Cerebellar cortex (tissue), 1 donor: Measurements from ENCODE around the gene AHCYL2.
A peak's percentile ranks its signal among the peaks of the same experiment; 100 is the strongest.
"Not testable (repeated sequence)": the region's sequence is repeated elsewhere in the genome, so short reads cannot be mapped to it uniquely, and the experiment has no call there.

Experiments used
- DNase-seq: peaks from one replicate; pipeline ENCODE4 v3.0.0-alpha.2; 2015; ENCODE audit warnings: low spot score

AHCYL2 gene

GRCh38 chr7:129426482-129426881 lies 201.7 kb downstream of the AHCYL2 start:
- DNase-seq, result no peak

GRCh38 chr7:129427526-129428045 lies 202.8 kb downstream of the AHCYL2 start:
- DNase-seq, result no peak

DNA sequence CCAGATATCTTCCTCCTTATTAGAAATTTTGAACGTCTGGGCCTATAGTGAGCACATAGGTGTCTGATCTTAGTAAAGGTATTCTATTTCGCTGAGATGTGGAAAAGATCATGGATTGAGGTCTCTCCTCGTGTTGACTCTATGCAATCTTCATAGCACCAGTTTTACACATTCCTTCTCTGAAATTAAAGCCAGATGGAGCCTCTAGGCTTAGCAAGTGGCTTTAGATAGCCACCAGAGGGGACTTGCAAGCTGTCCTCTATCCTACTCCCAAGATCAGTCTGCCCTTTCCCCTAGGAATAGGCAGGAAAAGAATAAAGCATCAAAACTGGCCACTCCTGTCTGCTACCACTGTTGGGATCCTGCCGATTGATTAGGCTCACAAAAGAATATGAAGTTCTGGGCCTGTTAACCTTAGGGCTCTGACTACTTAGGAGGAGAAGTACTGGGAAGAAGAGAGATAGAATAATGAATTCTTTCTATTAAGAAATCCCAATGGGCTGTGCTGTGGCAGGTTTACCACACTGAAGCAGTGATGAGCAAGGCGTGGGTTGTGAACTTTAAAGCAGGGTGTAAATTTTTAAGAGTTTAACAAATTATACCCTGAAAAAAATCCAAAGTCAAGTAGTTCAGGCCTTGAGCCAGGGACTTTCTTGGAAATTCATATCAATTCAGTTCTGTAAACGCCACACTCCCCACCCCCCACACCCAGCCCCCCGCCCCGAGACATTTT lies 207.2 kb downstream of the AHCYL2 start:
- DNase-seq, result no peak

GRCh38 chr7:129433847-129434674 lies 209.2 kb downstream of the AHCYL2 start, which contains the start of gene STRIP2:
Gene STRIP2, plus strand, starts transcription at chr7:129434432. Its CDS starts 41 bp downstream, at chr7:129434473.
- peak; percentile 93 for DNase-seq

GRCh38 chr7:129434675-129435318 lies 210.0 kb downstream of the AHCYL2 start:
- peak; percentile 37 for DNase-seq

DNA sequence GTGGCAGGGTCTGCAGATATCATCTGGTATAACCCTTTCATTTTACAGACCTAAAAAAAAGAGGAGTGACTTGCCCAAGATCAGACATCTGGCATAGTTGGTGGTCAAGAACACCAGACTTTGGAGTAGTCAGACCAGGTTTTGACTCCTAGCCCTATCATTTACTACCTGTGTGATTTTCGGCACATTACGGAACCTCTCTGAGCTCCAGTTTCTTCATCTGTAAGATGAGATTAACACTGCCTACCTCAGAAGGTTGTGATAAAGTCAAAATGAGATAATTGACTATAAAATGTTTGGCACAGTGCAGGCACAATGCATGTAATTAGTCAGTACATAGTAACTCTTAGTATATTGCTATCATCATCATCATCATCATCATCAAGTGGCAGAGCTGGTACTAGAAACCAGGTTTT lies 210.6 kb downstream of the AHCYL2 start:
- DNase-seq, result peak; percentile 7

DNA sequence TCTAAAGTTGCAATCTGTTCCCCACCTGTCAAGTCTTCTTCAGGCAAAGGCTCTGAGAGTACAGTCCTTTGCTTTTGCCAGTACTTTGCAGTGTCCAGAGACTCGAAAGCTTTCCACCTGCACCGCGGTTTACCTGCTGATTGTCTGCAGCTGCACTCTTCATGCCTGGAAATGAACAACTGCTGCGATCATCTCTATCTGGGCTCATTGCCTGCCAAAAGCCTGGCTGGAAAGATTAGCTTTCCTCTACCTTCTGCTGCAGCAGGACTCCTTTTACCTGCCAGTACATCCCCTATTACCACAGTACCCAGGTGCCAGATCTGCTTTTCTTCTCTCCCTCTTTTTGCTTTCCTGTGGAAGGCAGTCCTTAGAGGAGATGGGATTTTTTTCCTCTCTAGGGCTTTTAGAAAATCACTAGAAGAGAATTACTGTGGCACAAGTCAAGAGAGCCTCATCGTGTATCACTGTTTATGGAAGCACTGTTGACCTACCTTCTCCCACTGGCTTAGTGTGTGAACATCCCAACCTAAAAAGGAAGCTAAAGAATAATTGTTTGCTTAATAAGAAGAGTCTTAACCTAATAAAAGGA lies 211.6 kb downstream of the AHCYL2 start:
- peak; percentile 88 for DNase-seq

DNA sequence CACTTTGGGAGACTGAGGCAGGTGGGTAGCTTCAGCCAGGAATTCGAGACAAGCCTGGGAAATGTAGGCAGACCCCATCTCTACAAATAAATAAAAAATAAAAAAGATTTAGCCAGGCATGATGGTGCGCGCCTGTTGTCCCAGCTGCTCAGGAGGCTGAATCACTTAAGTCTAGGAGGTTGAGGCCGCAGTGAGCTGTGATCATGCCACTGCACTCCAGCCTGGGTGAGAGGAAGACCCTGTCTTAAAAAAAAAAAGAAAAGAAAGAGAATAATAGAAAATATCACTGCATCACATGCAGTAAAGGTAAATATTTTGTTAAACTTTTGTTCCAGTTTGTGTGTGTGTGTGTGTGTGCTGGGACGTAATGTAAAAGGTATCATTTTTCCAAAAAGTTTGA lies 212.4 kb downstream of the AHCYL2 start:
- no peak for DNase-seq

DNA sequence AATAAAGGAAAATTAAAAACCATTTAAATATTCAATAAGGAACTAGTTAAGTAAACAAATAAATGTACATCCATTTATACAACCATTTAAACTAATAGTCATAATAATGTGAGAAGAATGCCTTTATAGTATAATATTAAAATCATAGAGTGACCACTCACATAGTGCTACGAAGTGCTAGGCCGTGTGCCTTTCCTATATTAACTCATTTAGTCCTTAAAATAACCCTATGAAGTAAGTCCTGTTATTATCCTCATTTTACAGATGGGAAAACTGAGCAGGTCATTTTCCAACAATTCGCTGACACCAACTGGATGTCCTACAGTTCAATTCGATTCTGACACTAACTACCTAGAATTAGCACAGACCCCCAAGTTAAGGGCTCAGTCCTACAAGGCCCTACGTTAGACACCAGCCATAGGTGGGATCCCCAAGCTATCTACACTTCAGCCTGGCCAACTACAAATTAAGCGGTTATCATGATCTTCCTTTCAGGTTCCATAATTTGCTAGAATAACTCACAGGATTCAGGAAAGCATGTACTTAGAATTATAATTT lies 213.5 kb downstream of the AHCYL2 start:
- no peak for DNase-seq

DNA sequence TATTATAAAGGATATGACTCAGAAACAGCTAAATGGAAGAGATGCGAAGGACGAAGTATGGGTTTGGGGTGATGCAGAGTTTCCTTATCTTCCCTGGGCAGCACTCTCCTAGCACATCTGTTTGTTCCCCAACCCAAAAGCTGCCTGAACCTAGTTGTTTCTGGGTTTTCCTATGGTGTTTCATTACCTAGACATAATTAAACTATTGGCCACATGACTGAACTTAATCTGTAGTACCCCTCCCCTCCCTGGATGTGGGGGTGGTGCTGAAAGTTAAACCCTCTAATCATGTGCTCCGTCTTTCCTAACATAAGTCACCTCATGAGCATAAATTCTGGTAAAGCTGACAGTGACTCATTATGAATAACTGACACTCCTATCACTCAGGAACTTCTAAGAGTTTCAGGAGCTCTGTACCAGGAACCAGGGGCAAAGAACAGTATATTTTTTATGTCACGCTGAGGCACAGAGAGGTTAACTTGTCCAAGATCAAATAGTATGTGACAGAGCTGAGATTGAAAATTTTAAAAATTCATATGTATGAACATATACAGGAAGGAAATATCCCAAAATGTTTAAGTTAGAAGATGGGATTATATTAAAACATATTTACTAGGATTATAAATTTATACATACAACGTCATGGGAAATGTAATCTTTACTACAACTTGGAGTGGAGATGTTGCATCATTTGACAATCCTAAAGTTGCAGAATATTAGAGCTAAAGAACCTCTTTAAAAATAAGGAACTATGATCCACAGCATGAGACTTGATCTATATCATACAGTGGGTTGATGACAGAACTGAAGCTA lies 214.2 kb downstream of the AHCYL2 start:
- no peak for DNase-seq

GRCh38 chr7:129439963-129440625 lies 215.3 kb downstream of the AHCYL2 start:
- DNase-seq, result no peak

DNA sequence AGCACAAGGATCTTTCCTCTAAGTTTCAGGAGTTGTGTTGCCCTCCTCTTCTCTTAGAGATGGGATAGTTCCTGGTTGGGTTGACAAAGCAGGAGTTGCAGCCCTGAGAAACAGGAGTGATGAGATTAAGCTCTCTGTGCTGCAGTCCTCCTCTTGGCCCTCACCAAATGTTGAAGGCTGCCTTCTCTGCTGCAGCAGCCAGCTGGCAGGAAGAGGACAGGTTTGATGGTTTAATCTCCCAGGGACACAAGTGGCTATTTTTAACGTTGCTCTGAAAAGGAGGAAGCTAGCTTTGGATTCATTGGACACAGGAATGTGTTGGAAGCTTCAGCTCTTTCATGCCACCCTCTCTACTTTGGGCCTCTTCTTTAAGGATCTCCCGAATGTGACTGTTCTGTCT lies 218.8 kb downstream of the AHCYL2 start:
- peak; percentile 95 for DNase-seq

DNA sequence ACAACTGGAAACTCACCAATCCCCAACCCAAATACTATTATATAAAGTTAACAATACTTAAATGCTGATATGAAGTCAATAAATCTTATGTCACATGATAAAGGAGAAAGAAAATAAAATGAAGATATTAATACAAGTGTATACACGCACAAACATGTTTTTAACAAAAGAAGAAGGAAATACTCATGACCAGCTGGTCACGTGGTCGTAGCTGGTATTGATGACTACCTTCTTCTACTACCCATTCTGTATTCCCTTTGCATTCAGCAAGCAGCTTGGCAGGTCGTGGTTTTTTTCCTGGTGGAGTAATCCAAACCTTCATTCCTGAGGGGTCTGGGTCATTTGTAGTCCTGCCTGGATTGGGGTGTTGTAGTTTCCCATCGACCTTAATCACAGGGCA lies 219.9 kb downstream of the AHCYL2 start:
- DNase-seq, result not testable (repeated sequence)

- peak; percentile 7 for DNase-seq
These were observed 222.1 kb downstream of the AHCYL2 start for GRCh38 chr7:129446925-129447324.

- not testable (repeated sequence) for DNase-seq
These were observed 222.6 kb downstream of the AHCYL2 start for GRCh38 chr7:129447445-129447844.

- not testable (repeated sequence) for DNase-seq
These were observed 223.8 kb downstream of the AHCYL2 start for GRCh38 chr7:129448608-129449007.

GRCh38 chr7:129450295-129450694 lies 225.5 kb downstream of the AHCYL2 start:
- no peak for DNase-seq

DNA sequence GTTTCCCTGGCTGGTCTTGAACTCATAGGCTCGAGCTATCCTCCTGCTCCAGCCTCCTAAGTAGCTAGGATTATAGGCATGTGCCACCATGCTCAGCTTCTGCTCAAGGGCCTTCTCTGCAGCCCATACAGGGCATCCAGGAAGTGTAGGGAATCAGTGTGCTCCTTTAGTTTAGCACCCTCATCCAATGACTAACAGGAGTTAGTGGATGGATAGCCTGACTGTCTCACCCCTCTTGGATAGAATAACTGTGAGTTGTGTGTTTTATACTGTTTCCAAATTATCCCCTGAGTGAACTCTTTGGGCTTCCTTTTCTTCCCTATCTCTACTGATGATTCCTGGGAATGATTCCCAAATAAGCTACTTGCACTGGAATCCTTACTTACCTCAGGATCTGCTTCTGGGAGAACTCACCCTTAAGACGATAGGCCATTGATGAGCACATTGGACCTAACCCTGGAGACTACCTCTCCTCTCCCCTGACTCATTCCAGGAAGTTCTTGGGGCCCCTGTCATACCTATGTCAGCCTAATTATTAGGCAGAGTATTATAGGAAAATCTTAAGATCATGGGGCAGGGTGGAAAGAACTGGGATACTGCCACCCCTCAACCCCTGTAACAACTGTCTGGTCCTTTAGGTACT lies 227.9 kb downstream of the AHCYL2 start:
- DNase-seq, result no peak

DNA sequence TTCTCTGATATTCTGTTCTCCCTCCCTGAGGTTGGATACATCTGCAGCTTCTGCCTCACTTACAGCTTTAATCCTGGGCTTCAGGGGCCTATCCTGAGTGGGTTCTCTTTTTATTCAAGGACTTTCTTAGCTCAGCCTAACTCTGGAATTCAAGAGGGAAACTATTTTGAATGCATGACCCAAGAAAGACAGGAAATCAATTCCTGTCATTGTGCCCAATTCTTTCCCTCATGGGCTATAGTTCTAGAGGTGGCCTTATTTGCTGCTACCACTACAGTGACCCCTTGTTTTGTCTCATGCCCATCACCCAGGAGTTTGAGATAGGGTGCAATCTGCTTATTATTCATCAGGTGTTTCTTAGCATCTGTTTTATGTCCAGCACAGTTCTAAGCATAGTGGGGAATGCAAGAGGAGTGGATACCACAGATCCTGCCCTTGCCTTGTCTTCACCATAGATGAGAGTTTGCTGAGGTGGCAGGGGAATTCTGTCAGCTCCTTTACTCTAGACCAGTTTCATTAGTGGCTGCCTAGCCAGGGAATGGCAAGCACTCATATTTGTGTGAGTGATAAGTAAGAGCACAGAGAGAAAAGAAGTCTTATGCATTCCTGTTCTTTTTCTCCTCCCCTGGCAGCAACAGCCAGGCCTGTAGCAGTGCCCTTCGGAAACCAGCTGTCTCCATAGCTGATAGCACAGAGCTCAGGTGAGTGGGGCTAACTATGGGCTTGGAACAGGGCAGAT lies 228.8 kb downstream of the AHCYL2 start:
- DNase-seq, result no peak
